Medulla oblongata (tissue), 1 donor: ENCODE results near the gene TM2D3.

Experiments
- DNase-seq: peaks from one replicate; pipeline ENCODE4 v3.0.0-alpha.2; 2015; ENCODE audit errors: extremely low spot score

The TM2D3 gene

DNA sequence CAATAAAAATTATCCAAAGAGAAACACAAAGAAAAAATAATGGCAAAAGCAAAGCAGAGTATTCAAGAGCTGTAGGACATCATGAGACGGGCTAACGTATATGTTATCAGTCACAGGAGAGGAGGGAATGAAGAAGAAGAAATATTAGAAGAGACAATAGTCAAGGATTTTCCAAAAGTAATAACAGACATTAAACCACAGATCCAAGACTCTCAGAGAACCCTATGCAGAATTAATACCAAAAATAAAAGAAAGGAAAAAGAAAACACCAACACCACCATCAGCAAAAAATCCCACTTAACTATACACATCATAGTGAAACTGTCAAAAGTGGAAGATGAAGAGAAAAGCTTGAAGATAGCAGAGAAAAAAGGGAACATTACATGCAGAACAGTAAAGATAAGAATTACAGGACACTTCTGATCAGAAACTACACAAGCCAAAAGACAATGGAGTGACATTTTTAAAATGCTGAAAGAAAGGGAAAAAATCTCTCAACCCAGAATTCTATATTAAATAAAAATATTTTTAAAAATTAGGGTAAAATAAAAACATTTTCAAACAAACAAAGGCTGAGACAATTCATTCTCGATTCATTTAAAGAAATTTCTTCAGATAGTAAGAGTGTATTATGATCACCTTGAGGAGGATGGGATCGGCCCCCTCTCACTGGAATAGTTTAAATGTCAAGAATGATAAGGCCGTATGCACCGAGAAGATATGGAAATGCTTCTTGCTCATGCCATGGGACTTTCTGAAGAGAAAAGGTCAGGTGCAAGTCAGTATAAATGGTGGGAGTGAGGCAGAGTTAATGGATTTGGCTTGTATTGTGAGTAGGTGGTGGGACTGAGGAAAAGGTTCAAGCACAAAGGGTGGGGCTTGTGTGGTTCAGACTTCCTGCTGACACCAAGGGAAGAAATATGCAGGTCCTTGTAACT, 28.5 kb downstream of the TM2D3 start:
- no peak for DNase-seq

DNA sequence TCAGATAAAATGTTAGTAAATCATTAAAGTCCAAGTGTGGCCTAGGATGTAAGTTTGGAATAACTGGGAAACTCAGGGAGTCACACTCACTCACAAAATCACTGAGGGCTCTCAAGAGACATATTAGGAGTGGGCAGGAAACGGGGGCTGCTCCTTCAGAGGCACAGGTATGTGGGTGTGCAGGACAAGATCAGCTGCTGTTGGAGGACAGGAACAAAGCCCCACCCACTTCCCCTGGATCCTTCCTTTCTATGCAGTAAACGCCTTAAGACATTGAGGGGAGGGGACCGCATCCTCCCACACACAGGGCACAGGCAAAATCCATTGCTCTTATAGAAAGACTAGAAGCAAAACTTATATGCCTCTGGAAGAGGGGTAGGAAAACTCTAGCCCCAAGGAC, 30.2 kb downstream of the TM2D3 start:
- DNase-seq = no peak

DNA sequence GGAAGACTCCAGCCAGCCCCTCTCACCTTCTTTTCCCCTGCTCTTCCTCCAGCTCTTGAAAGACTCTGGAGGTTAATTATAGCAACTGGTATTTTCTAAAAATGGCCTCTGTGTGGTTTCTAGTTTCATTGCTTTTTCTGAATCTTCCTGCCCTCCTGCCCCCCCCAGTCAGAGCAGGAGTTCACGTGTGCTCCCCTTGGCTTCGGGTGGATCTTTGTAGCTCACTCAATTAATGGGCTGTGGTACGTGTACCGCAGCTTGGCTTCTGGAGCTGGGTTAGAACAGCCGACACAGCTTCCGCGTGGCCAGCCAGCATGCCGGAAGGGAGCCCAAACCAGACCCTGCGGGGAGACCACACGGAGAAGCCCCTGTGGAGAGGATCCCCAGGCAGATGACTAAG, 31.5 kb downstream of the TM2D3 start:
- DNase-seq = no peak

DNA sequence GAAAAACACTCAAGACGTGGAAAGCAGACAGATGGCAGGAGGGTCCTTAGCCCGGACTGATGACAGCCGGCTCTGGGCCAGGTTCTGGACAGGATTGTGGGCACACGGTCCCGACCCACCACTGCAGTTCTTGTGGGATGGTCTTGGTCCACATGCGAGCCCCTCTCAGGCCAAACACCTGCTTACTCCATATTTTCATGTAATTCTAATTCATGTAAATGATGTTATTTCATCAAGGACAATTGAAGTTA, 32.6 kb downstream of the TM2D3 start:
- DNase-seq = no peak

GRCh38 chr15:101618851-101619614, 33.1 kb downstream of the TM2D3 start:
- DNase-seq = no peak

- no peak for DNase-seq
Observed at GRCh38 chr15:101618076-101618475, 34.1 kb downstream of the TM2D3 start.

DNA sequence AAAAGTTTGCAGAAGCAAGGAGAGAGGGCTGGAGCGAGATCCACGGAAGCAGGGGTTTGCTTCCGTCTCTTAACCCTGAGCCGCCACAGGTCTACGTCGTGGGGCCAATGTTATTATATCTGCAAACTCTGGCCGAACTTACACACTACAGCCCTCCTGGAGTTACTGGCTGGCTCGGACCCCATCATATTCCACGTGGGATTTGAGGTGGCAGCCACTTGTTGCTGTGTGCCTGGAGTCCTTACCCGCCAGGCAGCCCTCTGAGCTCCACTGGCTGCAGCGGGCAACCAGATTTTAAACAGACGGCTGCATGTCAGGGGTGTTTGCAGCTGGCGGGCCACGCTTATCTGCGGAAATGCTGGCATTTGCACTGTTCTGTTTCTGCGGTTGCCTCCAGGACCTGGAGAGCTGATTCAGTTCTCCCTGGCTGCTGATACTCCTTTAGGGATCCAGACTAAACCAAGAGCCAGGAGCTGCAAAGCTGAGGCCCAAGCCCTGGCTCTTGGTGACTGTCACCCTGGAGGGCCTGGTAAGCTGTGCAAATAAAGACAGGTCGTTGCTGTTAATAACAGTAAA, 34.7 kb downstream of the TM2D3 start:
- DNase-seq = no peak

- no peak for DNase-seq
Observed at GRCh38 chr15:101615986-101616848, 36.0 kb downstream of the TM2D3 start.

- no peak for DNase-seq
Observed at GRCh38 chr15:101615414-101615985, 36.7 kb downstream of the TM2D3 start.

- DNase-seq = no peak
Observed at GRCh38 chr15:101614761-101615160, 37.4 kb downstream of the TM2D3 start.

GRCh38 chr15:101614001-101614585, 38.1 kb downstream of the TM2D3 start:
- no peak for DNase-seq

DNA sequence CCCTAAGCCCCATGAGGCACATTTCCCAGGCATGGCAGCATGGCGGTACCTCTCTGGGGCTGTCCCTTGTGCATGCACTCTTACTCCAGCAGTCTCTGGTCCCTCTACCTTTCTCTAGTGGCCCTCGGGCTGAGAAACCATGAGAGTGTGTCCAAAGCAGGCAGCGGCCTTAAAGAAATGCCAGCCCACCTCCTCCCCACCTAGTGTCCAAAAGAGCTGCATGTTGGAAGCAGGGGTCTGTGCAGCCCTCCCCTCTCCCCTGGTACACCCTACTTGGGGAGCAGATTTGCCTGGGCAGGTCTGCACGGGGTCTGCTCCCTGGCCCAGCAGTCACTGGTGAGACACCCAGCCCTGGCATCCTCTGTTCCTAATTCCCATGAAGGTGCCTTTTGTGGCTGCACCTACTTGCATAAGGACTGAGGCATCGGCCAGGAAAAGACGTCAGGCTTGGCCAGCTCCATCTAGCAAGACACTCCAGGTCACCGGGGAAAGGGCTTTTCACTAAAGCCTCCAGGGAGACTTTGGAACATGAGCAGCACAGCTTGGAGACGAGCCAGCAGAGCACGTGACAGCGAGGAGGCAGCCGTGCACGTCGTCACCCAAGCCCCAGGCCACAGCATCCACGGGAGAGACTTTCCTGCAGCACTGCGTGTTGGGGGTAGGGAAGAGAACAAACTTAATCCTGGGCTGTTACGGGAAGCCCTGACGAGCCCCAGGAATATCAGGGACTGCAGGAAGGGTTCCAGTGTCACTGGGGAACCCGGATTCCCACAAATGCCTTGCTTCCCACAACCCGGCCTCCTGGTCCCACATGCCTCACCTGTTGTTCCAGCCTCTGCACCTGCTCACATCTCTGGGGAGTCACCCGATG, 38.8 kb downstream of the TM2D3 start:
- DNase-seq = peak; percentile 56

GRCh38 chr15:101612676-101613075, 39.5 kb downstream of the TM2D3 start:
- no peak for DNase-seq

DNA sequence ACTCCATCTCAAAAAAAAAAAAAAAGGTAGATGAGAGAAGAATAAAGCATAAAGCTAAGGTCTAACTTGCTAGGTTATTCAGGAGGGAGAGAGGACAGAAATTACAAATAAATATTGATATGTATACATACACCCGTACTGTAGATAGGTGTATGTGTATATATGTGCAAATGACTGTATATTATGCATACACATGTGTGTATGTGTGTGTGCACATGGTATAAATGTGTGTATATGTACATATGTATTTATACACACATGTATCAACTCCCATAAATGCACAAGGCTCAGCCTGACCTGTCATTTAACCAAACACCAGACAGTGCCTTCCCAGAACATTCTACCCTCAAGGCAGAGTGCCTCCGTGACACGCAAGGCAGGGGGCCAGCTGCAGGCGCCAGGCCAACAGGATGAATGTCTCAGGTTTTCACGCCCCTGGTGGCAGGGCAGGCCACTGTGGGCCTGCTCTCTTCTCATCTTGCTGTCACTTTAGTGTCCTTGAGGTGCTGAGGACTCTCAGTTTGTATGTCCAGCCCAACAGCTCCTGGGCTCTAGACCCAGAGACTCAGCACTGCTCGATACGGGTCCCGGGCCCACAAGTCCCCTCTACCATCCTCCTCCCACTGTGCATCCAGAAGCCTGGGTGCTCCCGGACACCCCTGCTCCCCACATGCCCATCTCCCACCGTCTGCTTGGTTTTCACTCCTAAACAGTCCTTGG, 40.4 kb downstream of the TM2D3 start:
- DNase-seq = no peak

- DNase-seq = no peak
Observed at GRCh38 chr15:101611007-101611406, 41.2 kb downstream of the TM2D3 start.

DNA sequence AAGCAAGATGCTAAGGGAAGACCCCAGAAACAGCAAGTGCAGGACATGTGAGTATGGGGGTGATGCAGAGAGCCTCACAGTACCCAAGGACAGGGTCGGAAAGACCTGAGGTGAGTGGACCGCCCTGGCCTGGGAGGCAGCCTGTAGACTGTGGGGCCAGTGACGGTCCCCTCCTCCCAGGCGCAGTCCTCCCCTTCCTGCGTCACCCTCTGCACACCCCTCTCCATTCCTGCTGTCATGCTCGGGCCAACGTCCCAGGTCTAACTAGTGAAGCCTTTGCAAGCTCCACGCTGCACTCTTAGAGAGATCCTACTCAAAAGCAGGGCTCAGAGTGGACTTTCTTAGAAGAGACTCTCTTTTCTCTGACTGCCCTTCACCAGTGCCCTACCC, 41.6 kb downstream of the TM2D3 start:
- DNase-seq = no peak

DNA sequence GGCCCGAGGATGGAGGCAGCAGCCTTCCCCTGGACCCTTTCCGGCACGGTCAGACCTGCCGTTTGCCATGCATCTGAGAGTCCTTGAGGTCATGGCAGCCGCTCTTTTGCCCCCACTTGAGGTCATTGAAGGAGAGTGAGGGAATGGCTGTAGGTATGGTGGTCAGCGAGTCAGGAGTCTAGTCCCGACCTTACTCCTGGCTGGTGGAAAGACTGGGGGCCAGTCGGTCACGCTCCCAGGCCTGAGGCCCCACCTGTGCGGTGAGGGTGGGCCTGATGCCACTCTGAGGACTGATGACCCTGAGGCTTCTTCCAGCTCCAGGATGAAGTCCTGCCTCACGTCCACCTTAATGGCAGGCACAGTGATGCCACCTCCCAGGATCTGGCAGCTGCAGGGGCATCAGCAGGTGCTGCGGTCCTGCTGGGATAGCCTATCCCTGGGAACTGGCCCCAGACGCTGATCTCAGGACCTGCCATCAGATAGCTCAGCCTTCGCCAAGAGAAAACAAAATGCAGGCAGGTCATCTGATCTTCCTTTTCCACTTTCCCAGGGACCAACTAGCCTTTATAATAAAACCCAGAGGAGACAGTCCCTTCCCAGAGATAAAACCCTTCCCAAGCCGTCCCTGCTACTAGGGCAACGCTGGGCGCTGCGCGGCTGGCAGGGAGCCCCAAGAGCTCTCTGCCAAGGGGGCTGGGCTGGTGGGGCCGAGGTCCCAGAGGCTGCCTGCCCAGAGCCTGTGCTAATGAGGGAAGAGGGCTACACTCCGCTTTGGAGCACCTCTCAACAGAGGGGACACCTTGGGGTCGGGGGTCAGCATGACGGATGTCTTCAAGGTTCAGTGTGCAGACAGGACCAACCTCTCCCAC, 42.2 kb downstream of the TM2D3 start:
- peak; percentile 7 for DNase-seq

- DNase-seq = no peak
Observed at GRCh38 chr15:101608201-101608600, 44.0 kb downstream of the TM2D3 start.

GRCh38 chr15:101607108-101607507, 45.1 kb downstream of the TM2D3 start:
- DNase-seq = no peak
